Testis (tissue), 3 donors: Measurements from ENCODE around the gene SEMA6D. TPM values are rescaled to one million over a fixed set of nuclear protein-coding genes. Genes with fewer than 3 reads are reported as not detected.

Experiments
- DNase-seq: peaks from one replicate; pipeline ENCODE4 v3.0.0-alpha.2; 2019
- H3K27ac ChIP-seq, 2 donors: fragments of 200-600 bp; sonication (generic); one replicate each; pipeline ENCODE4 v1.5.1; 2019
- H3K27me3 ChIP-seq: fragments of 200-600 bp; sonication (generic); one replicate; pipeline ENCODE4 v1.5.1; 2019
- H3K36me3 ChIP-seq: fragments of 200-600 bp; sonication (generic); one replicate; pipeline ENCODE4 v1.5.1; 2017; ENCODE audit warnings: low read depth; ENCODE audit errors: missing control alignments
- H3K4me1 ChIP-seq: fragments of 200-600 bp; sonication (generic); one replicate; pipeline ENCODE4 v1.5.1; 2019
- H3K4me3 ChIP-seq, 2 donors: fragments of 200-600 bp; sonication (generic); one replicate each; pipeline ENCODE4 v1.5.1; 2017 to 2019
- H3K9me3 ChIP-seq: fragments of 200-600 bp; sonication (generic); one replicate; pipeline ENCODE4 v1.5.1; 2017
- POLR2A ChIP-seq: fragments of 450-650 bp; IDR thresholded peaks from one replicate; pipeline ENCODE4 v1.6.1; 2017; ENCODE audit warnings: antibody characterized with exemption, mild to moderate bottlenecking, moderate library complexity
- WGBS, 2 donors: methylation state at CpG; one replicate each; pipeline ENCODE4 v1.1.5; 2018; 5-methylcytosine and 5-hydroxymethylcytosine counted together
- intact Hi-C: fragments of 100-400 bp; cut with DNase I; formaldehyde crosslinking; loops from one replicate; pipeline ENCODE4 v1.15.1; 2023; ENCODE audit warnings: low total_unique reads
- polyA plus RNA-seq: library from polyadenylated mRNA; stranded (reverse); fragments of 350-450 nt; fragmentation: Illumina TruSeq; extraction: RNeasy Lipid Tissue Mini Kit (QIAGEN cat#74804); gene quantifications from one replicate; pipeline ENCODE4 v1.2.3, GENCODE V29; 2014; ENCODE audit warnings: low read depth, low replicate concordance; ENCODE audit not compliant: insufficient read depth
- total RNA-seq, 2 donors: library from RNA; depleted of rRNA; stranded (reverse); fragments of >200 nt; gene quantifications; one replicate each; pipeline ENCODE4 v1.2.3, GENCODE V29; 2016
- TF ChIP-seq, protein P1 (sequence below), 3 experiments: fragments of 450-650 bp in 2 of 3; fragments of 200-600 bp in 1 of 3; sonication (generic) in 1 of 3; IDR thresholded peaks; one replicate each; pipeline ENCODE4 v1.5.1; 2016 to 2019; ENCODE audit warnings: antibody characterized with exemption in 3 of 3, mild to moderate bottlenecking in 2 of 3, moderate library complexity in 1 of 3

SEMA6D gene
- total and polyA plus RNA-seq, 3 donors from 2014 or later: 4.0 to 5.6 (median 4.3) TPM

DNA sequence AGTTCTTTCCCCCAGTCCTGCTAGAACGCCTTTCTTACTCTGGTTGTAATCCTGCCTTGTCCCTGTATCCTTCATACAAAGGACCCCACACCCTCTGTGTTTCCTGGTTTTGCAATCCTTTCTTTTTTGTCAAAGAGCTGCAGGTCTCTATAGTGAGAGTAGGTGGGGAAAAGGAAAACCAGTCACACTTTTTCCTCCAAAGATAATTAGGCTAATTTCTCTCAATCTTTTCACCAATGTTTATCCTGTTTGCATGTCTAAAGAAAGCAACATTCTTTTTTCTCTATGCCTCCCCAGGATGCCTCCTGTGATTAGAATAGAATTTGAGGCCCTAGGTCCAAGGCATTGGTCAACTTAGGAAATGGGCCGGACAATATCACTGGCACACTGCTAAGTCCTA is 25.4 kb downstream of the SEMA6D start:
- Histone ChIP-seq H3K27me3 (no peaks in the 10 kb centered on the region), H3K27ac (no peak overlapping the region), H3K4me1 (no peaks in the 10 kb centered on the region), H3K9me3 (no peaks in the 10 kb centered on the region), H3K4me3 (no peak overlapping the region), H3K36me3 (no peaks in the 10 kb centered on the region)
- WGBS, 2 donors: 86 to 96% methylated on average over 2 of the region's 2 CpGs
- intact Hi-C loops: no loop called here
- no peak for TF ChIP-seq POLR2A
- TF ChIP-seq, protein P1, sequence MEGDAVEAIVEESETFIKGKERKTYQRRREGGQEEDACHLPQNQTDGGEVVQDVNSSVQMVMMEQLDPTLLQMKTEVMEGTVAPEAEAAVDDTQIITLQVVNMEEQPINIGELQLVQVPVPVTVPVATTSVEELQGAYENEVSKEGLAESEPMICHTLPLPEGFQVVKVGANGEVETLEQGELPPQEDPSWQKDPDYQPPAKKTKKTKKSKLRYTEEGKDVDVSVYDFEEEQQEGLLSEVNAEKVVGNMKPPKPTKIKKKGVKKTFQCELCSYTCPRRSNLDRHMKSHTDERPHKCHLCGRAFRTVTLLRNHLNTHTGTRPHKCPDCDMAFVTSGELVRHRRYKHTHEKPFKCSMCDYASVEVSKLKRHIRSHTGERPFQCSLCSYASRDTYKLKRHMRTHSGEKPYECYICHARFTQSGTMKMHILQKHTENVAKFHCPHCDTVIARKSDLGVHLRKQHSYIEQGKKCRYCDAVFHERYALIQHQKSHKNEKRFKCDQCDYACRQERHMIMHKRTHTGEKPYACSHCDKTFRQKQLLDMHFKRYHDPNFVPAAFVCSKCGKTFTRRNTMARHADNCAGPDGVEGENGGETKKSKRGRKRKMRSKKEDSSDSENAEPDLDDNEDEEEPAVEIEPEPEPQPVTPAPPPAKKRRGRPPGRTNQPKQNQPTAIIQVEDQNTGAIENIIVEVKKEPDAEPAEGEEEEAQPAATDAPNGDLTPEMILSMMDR (IDR thresholded peaks at IDR 0.05): no peak
- DNase-seq: no peak

DNA sequence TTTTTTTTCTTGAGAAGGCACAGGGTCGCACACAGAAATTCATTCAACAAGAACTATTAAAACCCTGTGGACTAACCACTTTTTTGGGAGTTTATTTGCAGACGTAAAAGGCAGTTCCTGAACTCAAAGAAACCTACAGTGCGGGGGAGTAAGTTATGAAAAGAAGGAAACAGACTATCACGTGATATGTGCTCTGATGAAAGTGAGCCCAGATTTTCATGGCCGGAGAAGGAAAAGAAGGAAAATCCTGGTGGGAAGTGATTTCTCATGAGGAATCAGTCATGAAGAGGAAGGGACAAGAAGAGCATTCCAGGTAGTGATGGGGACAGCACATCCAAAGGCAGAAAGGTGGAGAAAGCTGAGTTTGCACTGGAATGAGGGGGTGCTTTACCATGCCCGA is 26.1 kb downstream of the SEMA6D start:
- no peaks in the 10 kb centered on the region for H3K27me3 ChIP-seq
- no peak for DNase-seq
- H3K4me3 ChIP-seq: no peak overlapping the region
- no peak overlapping the region for H3K27ac ChIP-seq
- H3K36me3 ChIP-seq: no peaks in the 10 kb centered on the region
- TF ChIP-seq, protein P1 (IDR thresholded peaks at IDR 0.05): no peak
- no peak for TF ChIP-seq POLR2A
- WGBS, 2 donors: 68 to 80% methylated on average over 6 of the region's 6 CpGs
- no peaks in the 10 kb centered on the region for H3K4me1 ChIP-seq
- no peaks in the 10 kb centered on the region for H3K9me3 ChIP-seq
- intact Hi-C loops: no loop called here

DNA sequence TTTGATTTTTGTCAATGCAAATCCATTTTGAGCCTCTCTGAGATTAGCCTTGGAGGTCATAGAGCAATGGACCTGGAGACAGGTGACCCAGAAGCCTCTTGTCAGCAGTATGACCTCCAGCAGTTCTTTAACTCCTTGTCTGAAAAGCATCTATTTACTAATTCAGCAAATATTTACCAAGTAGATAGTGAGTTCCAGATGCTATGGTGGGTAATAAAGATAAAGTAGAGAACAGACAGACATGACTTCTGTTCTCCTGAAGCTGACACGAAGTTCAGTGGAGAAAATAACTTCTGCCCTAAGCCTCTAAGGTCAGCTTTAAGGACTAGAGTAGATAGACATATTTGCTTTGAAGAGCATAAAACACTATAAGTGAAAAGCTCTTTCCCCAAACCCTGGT is 26.6 kb downstream of the SEMA6D start:
- WGBS, 2 donors: 74 to 80% methylated on average over 1 of the region's 1 CpG
- Histone ChIP-seq H3K4me1 (no peaks in the 10 kb centered on the region), H3K27me3 (no peaks in the 10 kb centered on the region), H3K9me3 (no peaks in the 10 kb centered on the region), H3K4me3 (no peak overlapping the region), H3K27ac (no peak overlapping the region), H3K36me3 (no peaks in the 10 kb centered on the region)
- no peak for TF ChIP-seq POLR2A
- TF ChIP-seq, protein P1 (IDR thresholded peaks at IDR 0.05): no peak
- intact Hi-C loops: no loop called here
- no peak for DNase-seq

DNA sequence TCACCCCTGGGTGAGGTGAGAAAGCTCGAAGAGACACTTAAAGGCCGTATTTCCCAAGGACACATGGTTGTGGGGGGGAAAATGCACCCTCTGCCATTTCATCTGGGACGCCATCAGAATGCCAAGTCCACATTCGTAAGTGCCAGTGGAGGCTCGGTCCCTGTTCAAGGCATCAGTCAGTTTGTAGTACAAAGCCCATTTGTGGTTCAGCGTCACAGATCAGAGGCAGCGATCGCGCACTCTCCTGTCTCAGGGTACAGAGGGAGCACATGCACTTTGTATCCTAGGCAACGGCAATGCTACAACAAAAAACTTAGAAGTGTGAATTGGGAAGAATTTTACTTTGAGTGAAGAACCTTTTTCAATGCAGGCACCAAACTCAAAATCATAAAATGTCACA is 27.2 kb downstream of the SEMA6D start:
- no peak for DNase-seq
- Histone ChIP-seq H3K4me1 (no peaks in the 10 kb centered on the region), H3K9me3 (no peaks in the 10 kb centered on the region), H3K27me3 (no peaks in the 10 kb centered on the region), H3K27ac (no peak overlapping the region), H3K4me3 (no peak overlapping the region), H3K36me3 (no peaks in the 10 kb centered on the region)
- intact Hi-C loops: no loop called here
- TF ChIP-seq, protein P1 (IDR thresholded peaks at IDR 0.05): no peak
- TF ChIP-seq POLR2A: no peak
- 84 to 92% methylated on average over 10 of the region's 10 CpGs for WGBS, 2 donors

DNA sequence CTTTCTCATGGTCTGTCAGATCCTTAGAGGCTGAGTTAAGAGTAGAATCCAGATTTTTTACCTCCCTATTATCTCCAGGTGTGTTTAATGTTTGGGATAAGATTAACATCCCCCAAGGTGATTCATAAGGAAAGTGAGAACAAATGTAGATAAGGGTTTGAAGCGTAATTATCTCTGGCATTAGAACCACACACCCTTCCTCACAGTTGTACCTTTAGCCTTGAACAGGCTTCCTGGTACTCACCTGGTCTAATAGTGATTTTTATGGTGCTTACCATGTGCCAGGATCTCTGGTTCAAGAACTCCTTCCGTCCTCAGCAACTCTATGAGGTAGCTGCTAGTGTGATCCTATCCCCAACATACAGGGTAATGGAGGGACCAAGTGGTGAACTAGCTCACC is 27.7 kb downstream of the SEMA6D start:
- TF ChIP-seq, protein P1 (IDR thresholded peaks at IDR 0.05): no peak
- no peak for TF ChIP-seq POLR2A
- intact Hi-C loops: no loop called here
- Histone ChIP-seq H3K36me3 (no peaks in the 10 kb centered on the region), H3K9me3 (no peaks in the 10 kb centered on the region), H3K4me1 (no peaks in the 10 kb centered on the region), H3K4me3 (no peak overlapping the region), H3K27me3 (no peaks in the 10 kb centered on the region), H3K27ac (no peak overlapping the region)
- no peak for DNase-seq
- WGBS, 2 donors: 95 to 96% methylated on average over 2 of the region's 2 CpGs
